Stimulated activated CD4-positive, alpha-beta T cell treated with anti-CD3 and anti-CD28 coated beads, Interleukin-4, amount 100 ng/mL, for 24 hours (primary cell): ENCODE measurements around the gene MTOR.
A peak's percentile ranks its signal among the peaks of the same experiment; 100 is the strongest.

Source experiments
- DNase-seq: peaks from one replicate; pipeline ENCODE4 v3.0.0-alpha.2; 2020

Gene MTOR

DNA sequence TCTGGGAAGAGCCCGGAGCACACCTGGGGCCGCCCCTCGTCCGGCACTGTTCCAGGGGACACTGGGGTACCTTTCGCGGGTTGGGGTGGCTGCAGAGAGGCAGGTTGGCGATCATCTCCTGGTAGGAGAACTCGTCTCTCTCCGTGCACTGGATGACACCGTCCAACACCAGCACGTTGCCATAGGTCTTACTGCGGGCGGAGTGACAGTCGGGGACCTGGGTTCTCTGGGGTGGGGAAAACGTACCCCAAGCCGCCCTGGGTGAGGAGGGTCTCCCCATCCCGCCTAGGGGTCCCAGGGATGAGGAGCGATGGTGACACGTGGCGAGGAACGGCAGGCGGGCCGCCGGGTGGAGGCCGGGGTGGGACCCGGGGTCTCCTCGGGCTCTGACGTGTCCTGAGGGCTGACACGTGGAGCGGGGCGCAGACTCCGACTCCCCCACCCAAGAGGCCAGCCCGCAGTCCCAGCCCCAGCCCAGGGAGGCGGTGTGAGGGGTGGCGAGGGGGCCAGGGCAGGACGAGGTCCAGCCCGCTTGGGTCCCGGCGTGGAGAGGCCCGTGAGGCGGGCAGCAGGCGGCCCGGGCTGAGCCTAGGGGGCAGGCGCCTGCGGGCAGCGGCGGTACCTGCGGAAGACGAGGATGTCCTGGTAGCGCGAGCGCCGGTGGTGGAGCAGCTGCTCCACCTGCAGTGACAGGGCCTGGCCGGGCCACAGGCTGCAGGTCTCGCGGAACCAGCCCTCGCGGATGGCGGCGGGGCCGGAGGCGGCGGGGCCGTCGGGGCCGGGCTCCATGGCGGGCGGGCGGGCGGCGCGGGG is 203.0 kb downstream of the MTOR start:
- DNase-seq, result peak; percentile 25

GRCh38 chr1:11058595-11059154 is 203.7 kb downstream of the MTOR start:
- DNase-seq, result no peak

DNA sequence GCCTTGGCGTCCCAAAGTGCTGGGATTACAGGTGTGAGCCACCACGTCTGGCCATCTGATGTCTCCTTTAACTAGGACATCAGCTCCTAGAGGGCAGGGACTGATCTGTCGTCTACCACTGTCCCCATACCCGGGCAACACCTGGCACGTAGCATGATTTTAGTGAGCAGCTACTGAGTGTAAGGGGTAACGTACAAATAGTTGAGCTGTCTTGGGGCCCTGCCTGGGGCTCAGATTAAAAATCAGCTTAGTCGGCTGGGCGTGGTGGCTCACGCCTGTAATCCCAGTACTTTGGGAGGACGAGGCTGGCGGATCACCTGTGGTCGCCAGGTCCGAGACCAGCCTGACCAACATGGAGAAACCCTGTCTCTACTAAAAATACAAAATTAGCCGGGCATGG is 204.3 kb downstream of the MTOR start:
- DNase-seq, result no peak

DNA sequence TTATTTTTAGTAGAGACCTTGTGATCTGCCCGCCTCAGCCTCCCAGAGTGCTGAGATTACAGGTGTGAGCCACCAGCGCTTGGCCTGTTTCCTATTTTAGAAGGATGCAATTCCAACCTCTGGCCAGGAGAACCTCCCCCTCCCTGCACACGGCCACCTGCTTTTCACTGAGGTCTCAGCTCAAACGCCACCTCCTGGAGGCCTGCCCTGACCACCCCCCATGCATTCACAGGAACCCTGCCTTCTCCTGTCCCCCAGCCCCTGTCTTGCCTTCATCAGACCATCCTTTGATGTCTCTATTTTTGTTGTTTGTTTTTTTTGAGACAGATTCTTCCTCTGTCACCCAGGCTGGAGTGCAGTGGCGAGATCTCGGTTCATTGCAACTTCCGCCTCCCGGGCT is 204.9 kb downstream of the MTOR start:
- no peak for DNase-seq
